ENCODE measurements around the gene PTPRE.

The PTPRE gene

DNA sequence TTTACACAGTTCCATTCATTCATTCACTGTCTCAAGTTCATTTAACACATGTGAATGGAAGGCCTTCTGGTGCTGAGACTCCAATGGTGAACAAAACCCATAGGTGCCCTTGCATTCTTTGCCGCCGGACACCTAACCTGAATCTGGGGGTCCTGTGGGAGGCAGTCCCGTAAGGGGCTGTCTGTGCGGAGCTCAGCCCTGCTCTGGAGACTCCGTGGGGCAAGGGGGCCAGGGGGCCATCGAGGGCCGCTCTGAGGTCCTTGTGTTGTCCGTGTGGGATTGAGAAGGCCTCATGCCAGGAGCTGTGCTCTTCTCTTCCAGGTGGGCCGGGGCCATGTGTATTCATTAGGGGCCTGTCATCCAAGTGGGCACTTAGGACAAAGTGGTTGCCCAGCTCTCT is 15.3 kb downstream of the PTPRE start:
- TF ChIP-seq SIN3A (IDR thresholded peaks at IDR 0.05; ENCODE audit: borderline replicate concordance, insufficient read depth, low read length): no peak
- no peak for TF ChIP-seq FOXP2 (optimal IDR thresholded peaks at IDR 0.05; ENCODE audit: borderline replicate concordance, extremely low read depth, extremely low read length, insufficient read depth)
- TF ChIP-seq, protein P1, sequence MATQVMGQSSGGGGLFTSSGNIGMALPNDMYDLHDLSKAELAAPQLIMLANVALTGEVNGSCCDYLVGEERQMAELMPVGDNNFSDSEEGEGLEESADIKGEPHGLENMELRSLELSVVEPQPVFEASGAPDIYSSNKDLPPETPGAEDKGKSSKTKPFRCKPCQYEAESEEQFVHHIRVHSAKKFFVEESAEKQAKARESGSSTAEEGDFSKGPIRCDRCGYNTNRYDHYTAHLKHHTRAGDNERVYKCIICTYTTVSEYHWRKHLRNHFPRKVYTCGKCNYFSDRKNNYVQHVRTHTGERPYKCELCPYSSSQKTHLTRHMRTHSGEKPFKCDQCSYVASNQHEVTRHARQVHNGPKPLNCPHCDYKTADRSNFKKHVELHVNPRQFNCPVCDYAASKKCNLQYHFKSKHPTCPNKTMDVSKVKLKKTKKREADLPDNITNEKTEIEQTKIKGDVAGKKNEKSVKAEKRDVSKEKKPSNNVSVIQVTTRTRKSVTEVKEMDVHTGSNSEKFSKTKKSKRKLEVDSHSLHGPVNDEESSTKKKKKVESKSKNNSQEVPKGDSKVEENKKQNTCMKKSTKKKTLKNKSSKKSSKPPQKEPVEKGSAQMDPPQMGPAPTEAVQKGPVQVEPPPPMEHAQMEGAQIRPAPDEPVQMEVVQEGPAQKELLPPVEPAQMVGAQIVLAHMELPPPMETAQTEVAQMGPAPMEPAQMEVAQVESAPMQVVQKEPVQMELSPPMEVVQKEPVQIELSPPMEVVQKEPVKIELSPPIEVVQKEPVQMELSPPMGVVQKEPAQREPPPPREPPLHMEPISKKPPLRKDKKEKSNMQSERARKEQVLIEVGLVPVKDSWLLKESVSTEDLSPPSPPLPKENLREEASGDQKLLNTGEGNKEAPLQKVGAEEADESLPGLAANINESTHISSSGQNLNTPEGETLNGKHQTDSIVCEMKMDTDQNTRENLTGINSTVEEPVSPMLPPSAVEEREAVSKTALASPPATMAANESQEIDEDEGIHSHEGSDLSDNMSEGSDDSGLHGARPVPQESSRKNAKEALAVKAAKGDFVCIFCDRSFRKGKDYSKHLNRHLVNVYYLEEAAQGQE (IDR thresholded peaks at IDR 0.05; ENCODE audit: insufficient read depth in 1 of 2, low read depth in 2 of 2, low read length in 2 of 2): no peak
- TF ChIP-seq TAF1 (IDR thresholded peaks at IDR 0.05; ENCODE audit: borderline replicate concordance, insufficient read depth, low read length): no peak
- TF ChIP-seq POLR2AphosphoS5 (IDR thresholded peaks at IDR 0.05; ENCODE audit: low read depth, low read length): no peak

DNA sequence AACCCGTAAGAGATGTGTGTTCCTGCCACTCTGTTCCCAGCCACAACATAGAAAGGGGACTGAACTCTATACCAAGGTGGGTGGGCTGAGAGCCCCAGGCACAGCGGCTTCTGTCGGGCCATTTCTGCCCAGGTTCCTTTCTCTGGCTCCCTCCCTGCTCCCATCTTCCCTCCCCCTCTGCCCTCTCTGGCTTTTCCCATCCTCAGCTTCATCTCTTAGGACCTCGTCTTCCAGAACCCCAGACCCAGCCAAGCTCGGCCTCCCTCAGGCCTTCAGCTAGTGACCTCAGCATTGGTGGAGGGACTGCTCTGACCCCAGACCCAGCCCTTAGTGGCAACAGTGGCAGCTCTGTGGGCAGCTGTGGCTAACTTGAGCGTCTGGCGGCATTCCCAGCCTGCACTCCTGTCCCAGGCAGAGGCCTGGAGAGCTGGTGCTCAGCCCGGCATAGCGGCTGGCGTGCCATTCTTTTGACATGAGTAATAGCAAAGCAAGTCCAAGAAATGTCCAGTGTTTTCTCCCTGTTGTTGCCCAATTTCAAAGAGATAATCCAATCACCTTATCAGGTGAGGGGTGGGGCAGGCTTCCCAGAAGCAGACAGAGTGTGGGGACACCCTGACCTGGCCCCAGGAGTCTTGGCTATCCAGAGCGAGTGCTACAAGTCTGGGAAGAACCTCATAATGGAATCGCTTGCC is 15.9 kb downstream of the PTPRE start:
- TF ChIP-seq, protein P1 (IDR thresholded peaks at IDR 0.05; ENCODE audit: insufficient read depth in 1 of 2, low read depth in 2 of 2, low read length in 2 of 2): no peak
- TF ChIP-seq SIN3A (IDR thresholded peaks at IDR 0.05; ENCODE audit: borderline replicate concordance, insufficient read depth, low read length) (no peak), FOXP2 (optimal IDR thresholded peaks at IDR 0.05; ENCODE audit: borderline replicate concordance, extremely low read depth, extremely low read length, insufficient read depth) (no peak), POLR2AphosphoS5 (IDR thresholded peaks at IDR 0.05; ENCODE audit: low read depth, low read length) (no peak)

DNA sequence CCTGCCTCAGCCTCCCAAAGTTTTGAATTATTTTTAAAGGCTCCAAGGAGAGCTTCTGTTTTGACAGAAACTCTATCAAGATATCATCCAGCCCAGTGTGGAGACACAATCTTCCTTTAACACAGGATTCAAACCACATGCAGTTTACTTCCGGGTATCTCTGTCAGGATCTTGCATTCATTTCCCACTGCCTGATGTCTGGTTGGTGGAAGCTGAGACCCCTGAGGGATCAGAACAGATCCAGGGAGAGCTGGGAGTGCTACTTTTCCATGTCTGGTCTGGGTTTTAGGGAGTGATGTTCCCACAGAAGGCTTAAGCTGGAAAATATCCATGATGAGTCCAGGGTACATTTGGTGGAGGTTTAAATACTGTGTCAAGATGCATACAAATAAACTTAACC is 16.7 kb downstream of the PTPRE start:
- TF ChIP-seq FOXP2 (optimal IDR thresholded peaks at IDR 0.05; ENCODE audit: borderline replicate concordance, extremely low read depth, extremely low read length, insufficient read depth): no peak
- TF ChIP-seq, protein P1 (IDR thresholded peaks at IDR 0.05; ENCODE audit: insufficient read depth in 1 of 2, low read depth in 2 of 2, low read length in 2 of 2): no peak
- no peak for TF ChIP-seq POLR2AphosphoS5 (IDR thresholded peaks at IDR 0.05; ENCODE audit: low read depth, low read length)
- TF ChIP-seq SIN3A (IDR thresholded peaks at IDR 0.05; ENCODE audit: borderline replicate concordance, insufficient read depth, low read length): no peak
- TF ChIP-seq TAF1 (IDR thresholded peaks at IDR 0.05; ENCODE audit: borderline replicate concordance, insufficient read depth, low read length): no peak

DNA sequence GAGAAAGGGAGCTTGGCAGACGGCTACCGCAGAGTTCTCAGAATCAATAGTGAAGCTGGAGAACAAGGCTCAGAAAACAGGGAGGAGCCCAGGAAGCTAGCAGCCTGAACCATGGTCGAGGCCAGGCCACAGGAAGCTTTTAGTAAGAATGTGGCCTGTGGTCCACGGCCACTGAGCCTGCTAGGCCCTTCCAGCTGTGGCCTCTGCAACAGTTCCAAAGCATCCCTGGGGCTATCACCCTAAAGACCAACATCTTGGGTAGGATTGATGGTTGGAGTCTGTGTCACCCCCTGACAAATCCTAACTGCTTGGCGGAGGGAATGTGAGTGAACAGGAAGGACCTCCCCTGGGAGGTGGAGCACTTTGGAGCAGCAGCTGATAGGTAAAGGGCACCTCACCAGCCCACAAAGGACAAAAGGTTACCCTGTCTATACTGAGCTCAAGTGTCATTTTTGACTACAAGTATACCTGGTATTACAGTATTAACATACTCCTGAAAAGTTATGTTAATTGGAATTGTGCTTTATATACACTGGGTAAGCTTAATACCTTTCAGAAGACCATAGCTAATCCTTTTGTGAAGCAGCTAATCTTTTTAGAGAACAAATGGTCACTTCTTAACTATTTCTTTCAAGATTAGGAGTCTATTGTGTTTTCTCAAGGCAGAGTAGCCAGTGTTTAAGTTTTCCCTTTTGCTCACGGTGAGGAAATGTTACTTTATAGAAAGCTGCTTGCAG is 18.7 kb downstream of the PTPRE start:
- no peak for TF ChIP-seq SIN3A (IDR thresholded peaks at IDR 0.05; ENCODE audit: borderline replicate concordance, insufficient read depth, low read length)
- no peak for TF ChIP-seq TAF1 (IDR thresholded peaks at IDR 0.05; ENCODE audit: borderline replicate concordance, insufficient read depth, low read length)
- TF ChIP-seq POLR2AphosphoS5 (IDR thresholded peaks at IDR 0.05; ENCODE audit: low read depth, low read length): no peak
- TF ChIP-seq, protein P1 (IDR thresholded peaks at IDR 0.05; ENCODE audit: insufficient read depth in 1 of 2, low read depth in 2 of 2, low read length in 2 of 2): no peak
- TF ChIP-seq FOXP2 (optimal IDR thresholded peaks at IDR 0.05; ENCODE audit: borderline replicate concordance, extremely low read depth, extremely low read length, insufficient read depth): no peak

All from PFSK-1 (cell line).